Measurements from ENCODE around the gene MAIP1.

The MAIP1 gene

GRCh38 chr2:199992296-199992695 lies 36.9 kb downstream of the MAIP1 start:
- DNase-seq, result no peak

- no peak for DNase-seq
Measured at GRCh38 chr2:199994371-199994770, 39.0 kb downstream of the MAIP1 start.

GRCh38 chr2:199994896-199995295 lies 39.5 kb downstream of the MAIP1 start:
- no peak for DNase-seq

- no peak for DNase-seq
Measured at GRCh38 chr2:199997296-199997695, 41.9 kb downstream of the MAIP1 start.

GRCh38 chr2:199999166-199999565 lies 43.8 kb downstream of the MAIP1 start:
- no peak for DNase-seq

GRCh38 chr2:200000444-200001163 lies 45.2 kb downstream of the MAIP1 start:
- no peak for DNase-seq

GRCh38 chr2:200003444-200003843 lies 48.1 kb downstream of the MAIP1 start:
- no peak for DNase-seq

GRCh38 chr2:200005675-200006074 lies 50.3 kb downstream of the MAIP1 start:
- no peak for DNase-seq

- DNase-seq, result no peak
Measured at GRCh38 chr2:200007306-200007705, 51.9 kb downstream of the MAIP1 start.

GRCh38 chr2:200012401-200012800 lies 57.0 kb downstream of the MAIP1 start:
- no peak for DNase-seq

All from stimulated activated CD4-positive, alpha-beta T cell treated with anti-CD3 and anti-CD28 coated beads, Interleukin-2, amount 100 ng/mL, for 24 hours (primary cell).